Measurements from ENCODE around the gene FAM90A26.
A peak's percentile ranks its signal among the peaks of the same experiment; 100 is the strongest.
"Not testable (repeated sequence)": the region's sequence is repeated elsewhere in the genome, so short reads cannot be mapped to it uniquely, and the experiment has no call there.

Gene FAM90A26

GRCh38 chr4:9158392-9158791, 11.8 kb upstream of the FAM90A26 start:
- H3K4me3 ChIP-seq (ENCODE audit: insufficient read depth, low read length, poor library complexity, severe bottlenecking); H3K27ac ChIP-seq (ENCODE audit: low read depth, low read length); H4K20me1 ChIP-seq (ENCODE audit: low read depth, low read length); H3K36me3 ChIP-seq (ENCODE audit: low read length); H3F3A ChIP-seq (ENCODE audit: insufficient read depth); H3K79me2 ChIP-seq (ENCODE audit: insufficient read depth, low read length); H3K9me2 ChIP-seq (replicated peaks; ENCODE audit: insufficient read depth, low read length); H3K27me3 ChIP-seq (ENCODE audit: low read length); H2AFZ ChIP-seq (ENCODE audit: low read depth, low read length, severe bottlenecking); H3K9ac ChIP-seq (ENCODE audit: low read length); H3K4me2 ChIP-seq (ENCODE audit: low read depth, low read length, poor library complexity, severe bottlenecking); H3K9me3 ChIP-seq (ENCODE audit: insufficient read depth, low read length): not testable (repeated sequence)
- peak; percentile 26 for TF ChIP-seq CTCF (IDR thresholded peaks at IDR 0.05; ENCODE audit: insufficient read depth, low read length, poor library complexity, severe bottlenecking)

GRCh38 chr4:9160046-9160445, 10.2 kb upstream of the FAM90A26 start:
- not testable (repeated sequence) for H3K4me3 ChIP-seq (ENCODE audit: insufficient read depth, low read length, poor library complexity, severe bottlenecking)

GRCh38 chr4:9165990-9166389, 4.2 kb upstream of the FAM90A26 start:
- not testable (repeated sequence) for H3K9ac ChIP-seq (ENCODE audit: low read length)

More at GRCh38 chr4:9160046-9160445, 10.2 kb upstream of the FAM90A26 start:
- not testable (repeated sequence) for H3K27ac ChIP-seq (ENCODE audit: low read depth, low read length); H3K9ac ChIP-seq (ENCODE audit: low read length); H3K27me3 ChIP-seq (ENCODE audit: low read length); H3K9me2 ChIP-seq (replicated peaks; ENCODE audit: insufficient read depth, low read length); H3F3A ChIP-seq (ENCODE audit: insufficient read depth); H3K79me2 ChIP-seq (ENCODE audit: insufficient read depth, low read length); H3K4me2 ChIP-seq (ENCODE audit: low read depth, low read length, poor library complexity, severe bottlenecking); H3K36me3 ChIP-seq (ENCODE audit: low read length); H4K20me1 ChIP-seq (ENCODE audit: low read depth, low read length); H3K9me3 ChIP-seq (ENCODE audit: insufficient read depth, low read length); H2AFZ ChIP-seq (ENCODE audit: low read depth, low read length, severe bottlenecking)

GRCh38 chr4:9210357-9210756, 40.1 kb downstream of the FAM90A26 start, which contains the start of gene USP17L10:
USP17L10 (plus strand) TSS chr4:9210657; CDS start chr4:9210657, 0 bp downstream.
- H3K9ac ChIP-seq (ENCODE audit: low read length); H3K27ac ChIP-seq (ENCODE audit: low read depth, low read length); H3K4me2 ChIP-seq (ENCODE audit: low read depth, low read length, poor library complexity, severe bottlenecking); H3K79me2 ChIP-seq (ENCODE audit: insufficient read depth, low read length); H3F3A ChIP-seq (ENCODE audit: insufficient read depth); H3K27me3 ChIP-seq (ENCODE audit: low read length); H4K20me1 ChIP-seq (ENCODE audit: low read depth, low read length); H3K36me3 ChIP-seq (ENCODE audit: low read length); H3K9me2 ChIP-seq (replicated peaks; ENCODE audit: insufficient read depth, low read length); H3K9me3 ChIP-seq (ENCODE audit: insufficient read depth, low read length); H2AFZ ChIP-seq (ENCODE audit: low read depth, low read length, severe bottlenecking); H3K4me3 ChIP-seq (ENCODE audit: insufficient read depth, low read length, poor library complexity, severe bottlenecking): not testable (repeated sequence)

More at GRCh38 chr4:9165990-9166389, 4.2 kb upstream of the FAM90A26 start:
- not testable (repeated sequence) for H3K9me2 ChIP-seq (replicated peaks; ENCODE audit: insufficient read depth, low read length); H3K9me3 ChIP-seq (ENCODE audit: insufficient read depth, low read length); H2AFZ ChIP-seq (ENCODE audit: low read depth, low read length, severe bottlenecking); H3K4me2 ChIP-seq (ENCODE audit: low read depth, low read length, poor library complexity, severe bottlenecking); H3K4me3 ChIP-seq (ENCODE audit: insufficient read depth, low read length, poor library complexity, severe bottlenecking); H3K27me3 ChIP-seq (ENCODE audit: low read length); H3K79me2 ChIP-seq (ENCODE audit: insufficient read depth, low read length); H3K27ac ChIP-seq (ENCODE audit: low read depth, low read length); H4K20me1 ChIP-seq (ENCODE audit: low read depth, low read length); H3F3A ChIP-seq (ENCODE audit: insufficient read depth); H3K36me3 ChIP-seq (ENCODE audit: low read length)
- TF ChIP-seq CTCF (IDR thresholded peaks at IDR 0.05; ENCODE audit: insufficient read depth, low read length, poor library complexity, severe bottlenecking) = peak; percentile 42

- H2AFZ ChIP-seq (ENCODE audit: low read depth, low read length, severe bottlenecking); H3K9me2 ChIP-seq (replicated peaks; ENCODE audit: insufficient read depth, low read length); H3K4me2 ChIP-seq (ENCODE audit: low read depth, low read length, poor library complexity, severe bottlenecking); H3K9ac ChIP-seq (ENCODE audit: low read length); H3K9me3 ChIP-seq (ENCODE audit: insufficient read depth, low read length); H4K20me1 ChIP-seq (ENCODE audit: low read depth, low read length); H3K79me2 ChIP-seq (ENCODE audit: insufficient read depth, low read length); H3K27me3 ChIP-seq (ENCODE audit: low read length); H3K4me3 ChIP-seq (ENCODE audit: insufficient read depth, low read length, poor library complexity, severe bottlenecking); H3K27ac ChIP-seq (ENCODE audit: low read depth, low read length); H3K36me3 ChIP-seq (ENCODE audit: low read length); H3F3A ChIP-seq (ENCODE audit: insufficient read depth): not testable (repeated sequence)
Observed at GRCh38 chr4:9214701-9215100, 44.5 kb downstream of the FAM90A26 start.

GRCh38 chr4:9215105-9215504, 44.9 kb downstream of the FAM90A26 start, which contains the start of gene USP17L11:
USP17L11 (plus strand) TSS chr4:9215405; CDS start chr4:9215405, 0 bp downstream.
- not testable (repeated sequence) for H3K9ac ChIP-seq (ENCODE audit: low read length); H3K9me3 ChIP-seq (ENCODE audit: insufficient read depth, low read length); H2AFZ ChIP-seq (ENCODE audit: low read depth, low read length, severe bottlenecking)

GRCh38 chr4:9219852-9220251, 49.6 kb downstream of the FAM90A26 start, which contains the start of gene USP17L12:
USP17L12 (plus strand) TSS chr4:9220152; CDS start chr4:9220152, 0 bp downstream.
- not testable (repeated sequence) for H3K27ac ChIP-seq (ENCODE audit: low read depth, low read length); H3K9me3 ChIP-seq (ENCODE audit: insufficient read depth, low read length); H4K20me1 ChIP-seq (ENCODE audit: low read depth, low read length); H3K9me2 ChIP-seq (replicated peaks; ENCODE audit: insufficient read depth, low read length); H3K79me2 ChIP-seq (ENCODE audit: insufficient read depth, low read length); H3K4me3 ChIP-seq (ENCODE audit: insufficient read depth, low read length, poor library complexity, severe bottlenecking); H3K36me3 ChIP-seq (ENCODE audit: low read length); H3K4me2 ChIP-seq (ENCODE audit: low read depth, low read length, poor library complexity, severe bottlenecking); H3K27me3 ChIP-seq (ENCODE audit: low read length); H3F3A ChIP-seq (ENCODE audit: insufficient read depth); H2AFZ ChIP-seq (ENCODE audit: low read depth, low read length, severe bottlenecking); H3K9ac ChIP-seq (ENCODE audit: low read length)

More at GRCh38 chr4:9215105-9215504, 44.9 kb downstream of the FAM90A26 start, which contains the start of gene USP17L11:
- H3K4me3 ChIP-seq (ENCODE audit: insufficient read depth, low read length, poor library complexity, severe bottlenecking); H4K20me1 ChIP-seq (ENCODE audit: low read depth, low read length); H3K36me3 ChIP-seq (ENCODE audit: low read length); H3K27ac ChIP-seq (ENCODE audit: low read depth, low read length); H3K4me2 ChIP-seq (ENCODE audit: low read depth, low read length, poor library complexity, severe bottlenecking); H3K79me2 ChIP-seq (ENCODE audit: insufficient read depth, low read length); H3K27me3 ChIP-seq (ENCODE audit: low read length); H3K9me2 ChIP-seq (replicated peaks; ENCODE audit: insufficient read depth, low read length); H3F3A ChIP-seq (ENCODE audit: insufficient read depth): not testable (repeated sequence)
